SK-N-SH (cell line): Measurements from ENCODE around the gene SLC1A7.

Experiments
- CHD2 ChIP-seq: fragments of 150-350 bp; IDR thresholded peaks from 2 replicates; pipeline ENCODE4 v1.6.1; 2018; ENCODE audit warnings: low read length; ENCODE audit not compliant: partially characterized antibody
- EP300 ChIP-seq, 2 experiments: IDR thresholded peaks; 2 replicates each; pipeline versions ENCODE4 v1.4.0 to v1.6.1; 2012; ENCODE audit warnings: borderline replicate concordance in 1 of 2, low read depth in 1 of 2, low read length in 1 of 2
- FOXJ3 ChIP-seq: sonication (generic); formaldehyde crosslinking; IDR thresholded peaks from 2 replicates; pipeline ENCODE4 v1.5.1; 2020; ENCODE audit warnings: mild to moderate bottlenecking, missing genetic modification reagents
- FOXM1 ChIP-seq: IDR thresholded peaks from 2 replicates; pipeline ENCODE4 v1.4.0; 2012; ENCODE audit warnings: low read depth, mild to moderate bottlenecking
- POLR2AphosphoS5 ChIP-seq: IDR thresholded peaks from 2 replicates; pipeline ENCODE4 v1.6.1; 2012; ENCODE audit warnings: low read depth, low read length
- RAD21 ChIP-seq: IDR thresholded peaks from 2 replicates; pipeline ENCODE4 v1.6.1; 2012; ENCODE audit warnings: mild to moderate bottlenecking, low read length
- SMC3 ChIP-seq: IDR thresholded peaks from 2 replicates; pipeline ENCODE4 v1.6.1; 2012; ENCODE audit warnings: low read depth, low read length, improper control_type of control experiment
- TAF1 ChIP-seq: IDR thresholded peaks from 2 replicates; pipeline ENCODE4 v1.6.1; 2012; ENCODE audit warnings: low read depth, mild to moderate bottlenecking, low read length, moderate library complexity, borderline replicate concordance
- TCF12 ChIP-seq: IDR thresholded peaks from 2 replicates; pipeline ENCODE4 v1.4.0; 2012
- TEAD4 ChIP-seq: IDR thresholded peaks from 2 replicates; pipeline ENCODE4 v1.4.0; 2012; ENCODE audit warnings: mild to moderate bottlenecking, borderline replicate concordance; ENCODE audit not compliant: insufficient read depth
- TF ChIP-seq, protein P1 (sequence below): fragments of 200-600 bp; sonication (generic); IDR thresholded peaks from 2 replicates; pipeline ENCODE4 v1.6.1; 2017; ENCODE audit warnings: antibody characterized with exemption, mild to moderate bottlenecking, moderate library complexity
- TF ChIP-seq, protein P2 (sequence below): IDR thresholded peaks from 2 replicates; pipeline ENCODE4 v1.4.0; 2012; ENCODE audit warnings: low read depth, borderline replicate concordance

DNA sequence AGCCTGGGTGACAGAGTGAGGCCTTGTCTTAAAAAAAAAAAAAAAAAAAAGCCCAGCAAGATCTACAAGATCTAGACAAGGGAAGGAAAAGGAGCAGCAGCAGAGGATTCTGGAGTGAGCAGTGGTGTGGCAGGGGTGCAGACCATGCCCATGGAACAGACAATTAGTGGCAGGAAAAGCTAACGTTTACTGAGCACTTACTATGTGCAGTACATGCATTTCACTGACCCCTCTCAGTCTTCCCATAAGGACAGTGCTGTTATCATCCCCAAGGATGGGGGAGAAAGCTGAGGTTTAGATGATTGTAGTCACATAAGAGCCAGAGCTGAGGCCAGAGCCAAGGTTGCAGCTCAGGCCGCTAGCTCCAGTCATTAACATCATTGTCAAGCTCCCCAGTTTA, 74.6 kb downstream of the SLC1A7 start:
- TF ChIP-seq, protein P1, sequence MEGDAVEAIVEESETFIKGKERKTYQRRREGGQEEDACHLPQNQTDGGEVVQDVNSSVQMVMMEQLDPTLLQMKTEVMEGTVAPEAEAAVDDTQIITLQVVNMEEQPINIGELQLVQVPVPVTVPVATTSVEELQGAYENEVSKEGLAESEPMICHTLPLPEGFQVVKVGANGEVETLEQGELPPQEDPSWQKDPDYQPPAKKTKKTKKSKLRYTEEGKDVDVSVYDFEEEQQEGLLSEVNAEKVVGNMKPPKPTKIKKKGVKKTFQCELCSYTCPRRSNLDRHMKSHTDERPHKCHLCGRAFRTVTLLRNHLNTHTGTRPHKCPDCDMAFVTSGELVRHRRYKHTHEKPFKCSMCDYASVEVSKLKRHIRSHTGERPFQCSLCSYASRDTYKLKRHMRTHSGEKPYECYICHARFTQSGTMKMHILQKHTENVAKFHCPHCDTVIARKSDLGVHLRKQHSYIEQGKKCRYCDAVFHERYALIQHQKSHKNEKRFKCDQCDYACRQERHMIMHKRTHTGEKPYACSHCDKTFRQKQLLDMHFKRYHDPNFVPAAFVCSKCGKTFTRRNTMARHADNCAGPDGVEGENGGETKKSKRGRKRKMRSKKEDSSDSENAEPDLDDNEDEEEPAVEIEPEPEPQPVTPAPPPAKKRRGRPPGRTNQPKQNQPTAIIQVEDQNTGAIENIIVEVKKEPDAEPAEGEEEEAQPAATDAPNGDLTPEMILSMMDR: no peak
- TF ChIP-seq POLR2AphosphoS5 (no peak), TCF12 (no peak), TEAD4 (no peak), RAD21 (no peak), EP300 (IDR thresholded peaks at IDR 0.05; ENCODE audit: borderline replicate concordance in 1 of 2, low read depth in 1 of 2, low read length in 1 of 2) (no peak), SMC3 (no peak), FOXM1 (no peak), FOXJ3 (no peak), CHD2 (no peak), TAF1 (no peak)
- TF ChIP-seq, protein P2, sequence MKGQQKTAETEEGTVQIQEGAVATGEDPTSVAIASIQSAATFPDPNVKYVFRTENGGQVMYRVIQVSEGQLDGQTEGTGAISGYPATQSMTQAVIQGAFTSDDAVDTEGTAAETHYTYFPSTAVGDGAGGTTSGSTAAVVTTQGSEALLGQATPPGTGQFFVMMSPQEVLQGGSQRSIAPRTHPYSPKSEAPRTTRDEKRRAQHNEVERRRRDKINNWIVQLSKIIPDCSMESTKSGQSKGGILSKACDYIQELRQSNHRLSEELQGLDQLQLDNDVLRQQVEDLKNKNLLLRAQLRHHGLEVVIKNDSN: no peak
